Coronary artery (tissue), 2 donors: ENCODE measurements around the gene RAB22A.

ENCODE experiments used
- DNase-seq: peaks from one replicate; pipeline ENCODE4 v3.0.0-alpha.2; 2017; ENCODE audit warnings: low spot score
- H3K27ac ChIP-seq, 2 donors: fragments of 200-600 bp; sonication (generic); one replicate each; pipeline ENCODE4 v1.5.1; 2016 to 2019
- H3K4me3 ChIP-seq: fragments of 200-600 bp; sonication (generic); 2 replicates; pipeline ENCODE4 v1.5.1; 2016; ENCODE audit warnings: mild to moderate bottlenecking, moderate library complexity
- CTCF ChIP-seq: fragments of 200-600 bp; sonication (generic); IDR thresholded peaks from one replicate; pipeline ENCODE4 v1.5.1; 2019; ENCODE audit warnings: antibody characterized with exemption

Gene RAB22A

GRCh38 chr20:58340151-58340550 lies 30.6 kb downstream of the RAB22A start:
- no peak overlapping the region for H3K27ac ChIP-seq
- DNase-seq: no peak
- H3K4me3 ChIP-seq: no peak overlapping the region
- no peak for TF ChIP-seq CTCF

- DNase-seq: no peak
- TF ChIP-seq CTCF: no peak
- Histone ChIP-seq H3K27ac (no peak overlapping the region), H3K4me3 (no peak overlapping the region)
Measured at GRCh38 chr20:58340853-58341252, 31.3 kb downstream of the RAB22A start.

- H3K27ac ChIP-seq: no peak overlapping the region
- DNase-seq: no peak
- TF ChIP-seq CTCF: no peak
- H3K4me3 ChIP-seq: no peak overlapping the region
Measured at GRCh38 chr20:58342104-58342945, 32.8 kb downstream of the RAB22A start.

GRCh38 chr20:58344741-58345140 lies 35.2 kb downstream of the RAB22A start:
- H3K27ac ChIP-seq: no peak overlapping the region
- no peak for TF ChIP-seq CTCF
- H3K4me3 ChIP-seq: no peak overlapping the region
- DNase-seq: no peak

GRCh38 chr20:58349570-58349969 lies 40.1 kb downstream of the RAB22A start:
- TF ChIP-seq CTCF: no peak
- no peak for DNase-seq
- H3K27ac ChIP-seq: no peak overlapping the region
- no peak overlapping the region for H3K4me3 ChIP-seq

- TF ChIP-seq CTCF: no peak
Measured at GRCh38 chr20:58352468-58352867, 43.0 kb downstream of the RAB22A start.

GRCh38 chr20:58359441-58359840 lies 49.9 kb downstream of the RAB22A start:
- DNase-seq: no peak
- no peak overlapping the region for H3K4me3 ChIP-seq
- no peak overlapping the region for H3K27ac ChIP-seq
- no peak for TF ChIP-seq CTCF

More at GRCh38 chr20:58352468-58352867, 43.0 kb downstream of the RAB22A start:
- no peak overlapping the region for H3K4me3 ChIP-seq
- DNase-seq: no peak
- no peak overlapping the region for H3K27ac ChIP-seq
